ENCODE data around the gene STARD7.
"Not testable (repeated sequence)": the region's sequence is repeated elsewhere in the genome, so short reads cannot be mapped to it uniquely, and the experiment has no call there.

STARD7 gene

GRCh38 chr2:96160366-96160765 lies 48.3 kb downstream of the STARD7 start:
- not testable (repeated sequence) for DNase-seq

- DNase-seq: no peak
Observed at GRCh38 chr2:96159084-96159830, 49.4 kb downstream of the STARD7 start.

GRCh38 chr2:96158554-96158940 lies 50.1 kb downstream of the STARD7 start:
- DNase-seq: no peak

GRCh38 chr2:96157649-96158553 lies 50.7 kb downstream of the STARD7 start:
- peak; percentile 32 to 83 for DNase-seq

- no peak for DNase-seq
Observed at GRCh38 chr2:96156926-96157648, 51.5 kb downstream of the STARD7 start.

- no peak for DNase-seq
Observed at GRCh38 chr2:96156011-96156820, 52.4 kb downstream of the STARD7 start.

GRCh38 chr2:96154506-96155380 lies 53.9 kb downstream of the STARD7 start:
- DNase-seq: no peak

GRCh38 chr2:96153991-96154431 lies 54.6 kb downstream of the STARD7 start:
- DNase-seq: no peak

- no peak for DNase-seq
Observed at GRCh38 chr2:96153291-96153713, 55.3 kb downstream of the STARD7 start.

- DNase-seq: peak in 1 of 2 donors; percentile 30
Observed at GRCh38 chr2:96152304-96153161, 56.1 kb downstream of the STARD7 start.

GRCh38 chr2:96151595-96152303 lies 56.9 kb downstream of the STARD7 start:
- no peak for DNase-seq

- no peak for DNase-seq
Observed at GRCh38 chr2:96150791-96151594, 57.6 kb downstream of the STARD7 start.

GRCh38 chr2:96150007-96150640 lies 58.5 kb downstream of the STARD7 start:
- no peak for DNase-seq

- peak; percentile 87 to 93 for DNase-seq
Observed at GRCh38 chr2:96148410-96149217, 60.0 kb downstream of the STARD7 start.

- DNase-seq: no peak
Observed at GRCh38 chr2:96147593-96148201, 60.9 kb downstream of the STARD7 start.

GRCh38 chr2:96146881-96147592 lies 61.6 kb downstream of the STARD7 start:
- no peak for DNase-seq
